Stimulated activated CD4-positive, alpha-beta T cell treated with anti-CD3 and anti-CD28 coated beads, Interleukin-1b, Interleukin-23, amount 100 ng/mL, for 1 hour (primary cell): ENCODE data around the gene GSTT2B.
"Not testable (repeated sequence)": the region's sequence is repeated elsewhere in the genome, so short reads cannot be mapped to it uniquely, and the experiment has no call there.

ENCODE experiments used
- DNase-seq, 2 donors: peaks; one replicate each; pipeline ENCODE4 v3.0.0-alpha.2; 2020; ENCODE audit warnings: low read depth in 2 of 2

The GSTT2B gene

GRCh38 chr22:23961084-23961771 lies at the start of gene GSTT2B:
Gene GSTT2B (minus strand): TSS chr22:23961195. CDS start chr22:23961131, 64 bp downstream.
- not testable (repeated sequence) for DNase-seq

GRCh38 chr22:24010018-24010391 lies 49.0 kb upstream of the GSTT2B start:
- DNase-seq: no peak

GRCh38 chr22:24009227-24010017 lies 48.4 kb upstream of the GSTT2B start:
- DNase-seq: no peak

GRCh38 chr22:24008381-24009226 lies 47.6 kb upstream of the GSTT2B start:
- no peak for DNase-seq

GRCh38 chr22:24008022-24008283 lies 47.0 kb upstream of the GSTT2B start:
- no peak for DNase-seq

GRCh38 chr22:24007253-24008021 lies 46.4 kb upstream of the GSTT2B start:
- DNase-seq: no peak

GRCh38 chr22:24006914-24007214 lies 45.9 kb upstream of the GSTT2B start:
- DNase-seq: no peak

- no peak for DNase-seq
Measured at GRCh38 chr22:24006207-24006913, 45.4 kb upstream of the GSTT2B start.

GRCh38 chr22:24005201-24005600 lies 44.2 kb upstream of the GSTT2B start, which contains the start of gene GSTT4:
Gene GSTT4 (minus strand): TSS chr22:24005453. CDS start chr22:24005356, 97 bp downstream.
- no peak for DNase-seq

GRCh38 chr22:24003887-24004286 lies 42.9 kb upstream of the GSTT2B start:
- DNase-seq: no peak

GRCh38 chr22:24002851-24003250 lies 41.9 kb upstream of the GSTT2B start:
- no peak for DNase-seq

GRCh38 chr22:24002272-24002671 lies 41.3 kb upstream of the GSTT2B start:
- DNase-seq: no peak

GRCh38 chr22:24001314-24001713 lies 40.3 kb upstream of the GSTT2B start:
- no peak for DNase-seq

GRCh38 chr22:23999779-24000178 lies 38.8 kb upstream of the GSTT2B start:
- DNase-seq: not testable (repeated sequence)

- no peak for DNase-seq
Measured at GRCh38 chr22:23997092-23997491, 36.1 kb upstream of the GSTT2B start.

GRCh38 chr22:23993581-23994177 lies 32.7 kb upstream of the GSTT2B start:
- DNase-seq: not testable (repeated sequence)

GRCh38 chr22:23993080-23993479 lies 32.1 kb upstream of the GSTT2B start:
- not testable (repeated sequence) for DNase-seq

- not testable (repeated sequence) for DNase-seq
Measured at GRCh38 chr22:23989583-23990244, 28.7 kb upstream of the GSTT2B start.

GRCh38 chr22:23986538-23987178 lies 25.7 kb upstream of the GSTT2B start:
- DNase-seq: not testable (repeated sequence)

GRCh38 chr22:23986089-23986488 lies 25.1 kb upstream of the GSTT2B start:
- DNase-seq: not testable (repeated sequence)
